Cardiac septum (tissue), 1 donor: ENCODE results near the gene USP21. TPM values are rescaled to one million over a fixed set of nuclear protein-coding genes. Genes with fewer than 3 reads are reported as not detected.

ENCODE experiments used
- DNase-seq: peaks from one replicate; pipeline ENCODE4 v3.0.0-alpha.2; 2020; ENCODE audit warnings: low spot score
- intact Hi-C: fragments of 100-400 bp; cut with DNase I; formaldehyde crosslinking; loops from one replicate; pipeline ENCODE4 v1.14.0; 2022
- total RNA-seq: library from RNA; stranded (reverse); fragmentation: NEBNext Ultra II Directional; extraction: Animal tissue kit (Norgen Biotek cat#: 25700); gene quantifications from one replicate; pipeline ENCODE4 v1.2.1, GENCODE V29; 2021
- donor health status: DM: no; HTN: no; CAD: no.

USP21 gene
- total RNA-seq, 1 donor from 2014 or later: 17.4 TPM

DNA sequence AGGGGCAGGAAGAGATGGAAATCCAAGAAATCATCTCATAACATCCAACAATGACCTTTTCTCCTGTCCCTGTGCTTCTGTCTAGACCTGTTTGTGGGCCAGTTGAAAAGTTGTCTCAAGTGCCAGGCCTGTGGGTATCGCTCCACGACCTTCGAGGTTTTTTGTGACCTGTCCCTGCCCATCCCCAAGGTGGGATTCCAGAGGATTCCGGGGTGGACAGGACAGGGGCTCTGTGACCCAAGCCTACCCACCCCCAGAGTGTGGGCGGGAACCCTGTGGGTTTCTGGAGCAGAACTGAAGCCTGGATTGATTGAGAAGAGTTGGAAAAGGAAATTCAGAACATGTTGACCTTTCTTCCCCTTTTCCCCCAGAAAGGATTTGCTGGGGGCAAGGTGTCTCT lies 4.5 kb downstream of the USP21 start:
- intact Hi-C loops: no loop called here
- no peak for DNase-seq

- intact Hi-C loops: no loop called here
- DNase-seq: no peak
These were observed 5.8 kb downstream of the USP21 start for GRCh38 chr1:161164901-161165610.

DNA sequence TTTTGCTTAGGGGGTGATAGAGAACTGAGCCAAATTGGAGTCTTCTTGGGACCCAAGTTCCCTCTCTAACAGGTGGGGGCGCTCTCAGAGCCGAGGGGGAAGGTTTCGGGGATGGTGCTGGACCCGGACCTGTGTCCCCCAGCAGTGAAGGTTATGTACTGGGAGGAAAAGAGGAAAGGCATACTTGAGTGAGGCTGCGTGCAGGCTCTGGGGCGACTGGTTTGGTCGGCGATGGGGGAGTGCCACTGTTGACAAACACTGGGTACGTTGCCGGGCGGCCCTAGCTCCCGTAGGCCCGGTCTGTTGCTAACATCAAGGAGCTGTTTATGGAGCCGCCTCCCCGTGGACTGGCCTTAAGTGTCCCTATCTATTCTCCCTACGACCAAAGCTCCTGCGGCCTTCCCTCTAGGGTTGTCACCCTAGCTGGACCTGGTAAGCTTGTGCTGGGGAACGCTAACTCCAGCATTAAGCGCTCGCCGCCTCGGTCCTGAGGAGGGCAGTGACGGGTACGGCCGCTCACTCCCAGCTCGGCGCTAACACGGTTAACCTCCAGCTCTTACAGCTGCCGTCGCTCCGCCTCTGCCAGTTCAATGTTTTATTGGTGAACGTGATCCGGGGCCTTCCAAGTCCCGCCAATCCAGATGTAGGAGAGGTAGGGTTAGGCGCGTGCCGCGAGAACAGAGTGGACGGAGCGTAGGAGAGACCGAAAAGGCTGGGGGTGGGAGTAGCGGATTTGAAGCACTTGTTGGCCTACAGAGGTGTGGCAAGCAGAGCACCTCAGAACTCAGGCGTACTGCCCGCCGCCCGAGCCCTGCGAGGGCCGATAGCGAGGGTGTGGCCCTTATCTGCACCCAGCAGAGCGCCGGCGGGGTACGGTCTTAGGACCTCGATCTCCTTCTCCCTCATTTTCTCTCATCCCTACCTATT lies 6.7 kb downstream of the USP21 start, which contains the start of gene PPOX:
Gene PPOX, plus strand, starts transcription at position 685 of the 927 bp plus-strand sequence. CDS start 422 bp downstream, outside the sequence.
- peak; percentile 98 for DNase-seq
- intact Hi-C loops: loop anchor here (1.0 kb wide), 1 partner anchor 11 kb away; the partner anchor contains the start of gene B4GALT3

GRCh38 chr1:161166669-161167548 lies 7.6 kb downstream of the USP21 start:
- intact Hi-C loops: loop anchor here (1.0 kb wide), 1 partner anchor 10 kb away; the partner anchor contains the start of gene B4GALT3
- DNase-seq: no peak

GRCh38 chr1:161168906-161169305 lies 9.6 kb downstream of the USP21 start:
- no peak for DNase-seq
- intact Hi-C loops: no loop called here

DNA sequence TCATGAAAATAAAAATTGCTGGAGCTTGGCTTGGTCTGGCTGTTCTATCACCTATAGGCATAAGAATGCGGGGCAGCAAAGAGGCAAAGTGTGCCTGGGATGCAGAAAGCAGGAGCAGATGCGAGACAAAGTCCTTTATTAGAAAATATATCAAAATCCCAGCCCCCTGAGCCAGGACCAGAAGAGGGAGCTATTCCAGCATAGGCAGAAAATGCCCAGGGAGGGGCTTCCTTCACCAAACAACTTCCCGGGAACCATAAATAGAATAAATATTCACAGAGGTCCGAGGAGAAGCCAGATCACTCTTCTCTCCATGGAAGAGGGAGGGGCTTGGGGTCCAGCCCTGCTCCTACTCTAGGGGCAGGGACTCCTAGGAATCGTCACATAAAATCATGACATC lies 11.9 kb downstream of the USP21 start:
- DNase-seq: no peak
- intact Hi-C loops: no loop called here

GRCh38 chr1:161171696-161172095 lies 12.4 kb downstream of the USP21 start:
- intact Hi-C loops: no loop called here
- DNase-seq: no peak

DNA sequence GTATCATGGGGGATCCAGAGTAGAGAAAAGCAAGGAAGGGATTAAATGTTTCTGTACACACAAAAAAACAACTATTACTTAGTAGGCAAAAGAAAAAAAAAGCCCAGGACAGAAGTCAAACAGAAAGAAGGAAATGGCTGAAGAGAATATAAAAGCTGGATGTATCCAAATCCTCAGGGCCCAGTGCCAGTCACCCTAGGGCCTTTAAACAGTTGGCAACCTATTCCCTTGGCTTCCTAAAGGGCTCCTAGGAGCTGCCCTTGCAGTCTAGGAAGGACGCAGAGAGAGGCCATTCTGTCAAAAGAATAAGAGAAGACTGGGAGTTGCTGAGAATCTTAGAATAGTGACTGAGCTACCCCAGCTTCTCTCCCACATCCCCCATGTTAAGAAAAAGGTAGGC lies 13.0 kb downstream of the USP21 start:
- intact Hi-C loops: no loop called here
- DNase-seq: no peak

DNA sequence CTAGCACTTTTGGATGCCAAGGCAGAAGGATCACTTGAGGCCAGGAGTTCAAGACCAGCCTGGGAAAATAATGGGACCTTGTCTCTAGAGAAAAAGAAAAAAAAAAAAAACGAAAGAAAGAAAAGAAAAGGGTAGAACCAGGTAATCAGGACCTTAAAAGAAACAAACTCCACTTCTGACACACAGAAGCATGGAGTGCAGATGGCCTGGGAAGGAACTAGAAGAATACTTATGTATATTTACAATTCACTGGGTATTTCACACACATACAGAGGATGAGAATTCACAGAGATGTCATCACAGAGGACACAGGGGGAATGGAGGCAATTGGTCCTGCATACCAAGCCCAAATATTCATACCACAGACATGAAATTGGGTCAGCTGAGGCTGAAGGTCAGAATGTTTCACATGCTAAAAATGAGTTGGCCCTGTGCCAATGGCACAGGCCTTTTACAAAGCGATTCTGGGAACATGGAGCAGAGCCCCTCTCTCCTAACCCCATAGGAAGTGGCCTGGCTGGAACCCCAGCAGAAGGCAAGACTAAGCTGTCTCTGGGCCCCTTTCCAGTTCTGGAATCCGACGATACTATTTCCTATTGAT lies 13.6 kb downstream of the USP21 start:
- no peak for DNase-seq

DNA sequence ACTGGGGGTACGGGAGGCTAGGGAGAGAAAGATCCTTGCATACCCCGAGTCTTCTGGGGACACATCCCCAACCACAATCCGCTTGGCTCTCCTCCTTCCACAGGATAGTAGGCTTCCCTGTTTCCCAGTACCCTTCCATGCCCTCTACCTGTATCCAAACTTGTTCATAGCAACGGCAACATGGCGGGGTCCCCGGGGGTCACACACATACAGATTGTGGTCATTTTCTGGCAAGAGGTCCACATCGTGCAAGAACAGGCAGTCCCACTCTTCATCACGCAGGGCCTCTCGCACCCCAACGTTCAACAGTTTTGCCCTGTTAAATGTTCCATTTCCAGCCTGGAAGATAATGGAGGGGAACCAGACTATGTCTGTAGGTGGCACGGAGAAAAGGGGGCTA lies 14.4 kb downstream of the USP21 start:
- DNase-seq: no peak
- intact Hi-C loops: no loop called here

More for the DNA sequence above, 13.6 kb downstream of the USP21 start:
- intact Hi-C loops: no loop called here

- intact Hi-C loops: no loop called here
- no peak for DNase-seq
These were observed 15.6 kb downstream of the USP21 start for GRCh38 chr1:161174911-161175310.

DNA sequence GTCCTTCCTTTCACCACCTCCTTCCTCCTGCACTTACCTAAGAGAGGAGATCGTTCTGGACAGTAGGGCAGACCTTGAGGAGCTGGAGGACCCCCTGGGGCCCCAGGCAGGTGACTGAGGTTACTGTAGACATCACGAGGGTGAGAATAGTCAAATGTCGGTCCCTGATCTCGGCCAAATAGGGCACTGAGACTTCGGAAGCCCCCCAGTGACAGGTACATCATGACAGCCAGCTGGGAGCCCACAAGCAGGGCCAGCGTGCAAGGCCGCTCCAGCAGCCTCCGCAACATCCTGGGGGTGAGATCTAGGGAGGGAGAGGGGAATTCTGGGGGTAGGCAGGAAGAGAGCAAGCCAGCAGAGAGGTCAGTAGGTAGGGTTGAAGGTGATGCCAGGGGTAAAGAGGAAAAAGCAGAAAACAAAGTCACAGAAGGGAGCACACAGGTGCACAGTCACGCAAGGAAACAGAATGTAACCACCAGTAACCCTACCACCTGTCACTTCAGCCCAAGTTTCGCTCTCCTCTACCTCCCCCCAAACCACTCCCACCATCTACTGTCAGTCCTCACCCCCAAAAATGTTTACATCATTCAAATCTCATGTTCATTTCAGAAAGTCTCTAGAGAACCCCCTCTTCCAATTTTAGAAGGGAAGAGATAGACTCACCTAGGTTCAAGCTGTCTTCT lies 16.6 kb downstream of the USP21 start:
- no peak for DNase-seq
- intact Hi-C loops: no loop called here

- DNase-seq: no peak
- intact Hi-C loops: loop anchor here (1.0 kb wide), 1 partner anchor 10 kb away; the partner anchor contains the start of gene PPOX
These were observed 17.3 kb downstream of the USP21 start for GRCh38 chr1:161176468-161177111.

DNA sequence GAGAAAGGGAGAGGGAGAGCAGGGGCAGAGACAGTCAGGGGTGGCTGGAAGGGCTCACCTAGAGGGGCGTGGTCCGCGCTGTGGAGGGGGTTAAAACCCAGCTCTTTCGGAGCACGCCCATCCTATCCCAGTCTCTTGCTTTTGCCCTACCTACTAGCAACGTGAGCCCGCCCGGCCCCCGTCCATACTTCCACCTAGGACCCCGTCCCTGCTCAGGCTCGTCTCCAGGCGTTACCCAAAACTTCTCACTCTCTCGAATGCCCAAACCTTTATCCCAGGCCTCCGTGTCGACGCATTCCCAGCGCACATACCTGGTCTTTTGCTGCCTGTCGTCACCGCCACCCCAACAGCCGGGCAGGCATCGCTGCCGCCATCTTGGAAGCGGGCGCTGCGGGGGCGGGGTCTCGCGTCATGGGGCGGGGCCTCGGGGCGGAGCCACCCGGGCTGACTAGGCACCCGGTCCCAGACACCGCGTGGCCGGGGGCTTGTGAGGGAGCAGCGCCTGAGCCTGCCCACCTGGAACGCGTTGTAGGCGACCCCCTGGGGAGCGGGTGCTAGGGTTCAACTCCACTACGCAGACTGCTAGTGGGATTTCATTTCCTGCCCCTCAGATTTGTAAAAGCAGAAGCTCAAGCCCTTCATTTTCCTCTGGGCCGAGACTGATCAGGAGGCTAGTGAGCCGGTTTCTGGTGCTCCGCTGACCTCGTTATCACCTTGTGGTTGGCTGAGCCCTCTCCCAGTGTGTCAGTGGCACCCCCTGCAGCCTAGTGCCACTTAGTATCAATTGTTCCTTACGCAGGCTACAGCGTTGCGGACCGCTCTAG lies 18.0 kb downstream of the USP21 start, which contains the start of gene B4GALT3:
Gene B4GALT3, minus strand, starts transcription at position 396 of the 824 bp plus-strand sequence. CDS start 1,447 bp downstream, outside the sequence.
- intact Hi-C loops: loop anchor here (1.0 kb wide), 1 partner anchor 11 kb away; the partner anchor contains the start of gene PPOX
- DNase-seq: peak; percentile 98

- intact Hi-C loops: loop anchor here (1.0 kb wide), 1 partner anchor 12 kb away; the partner anchor contains the start of gene PPOX
- no peak for DNase-seq
These were observed 18.6 kb downstream of the USP21 start for GRCh38 chr1:161177936-161178244.

GRCh38 chr1:161179698-161180097 lies 20.4 kb downstream of the USP21 start:
- DNase-seq: no peak
- intact Hi-C loops: no loop called here

DNA sequence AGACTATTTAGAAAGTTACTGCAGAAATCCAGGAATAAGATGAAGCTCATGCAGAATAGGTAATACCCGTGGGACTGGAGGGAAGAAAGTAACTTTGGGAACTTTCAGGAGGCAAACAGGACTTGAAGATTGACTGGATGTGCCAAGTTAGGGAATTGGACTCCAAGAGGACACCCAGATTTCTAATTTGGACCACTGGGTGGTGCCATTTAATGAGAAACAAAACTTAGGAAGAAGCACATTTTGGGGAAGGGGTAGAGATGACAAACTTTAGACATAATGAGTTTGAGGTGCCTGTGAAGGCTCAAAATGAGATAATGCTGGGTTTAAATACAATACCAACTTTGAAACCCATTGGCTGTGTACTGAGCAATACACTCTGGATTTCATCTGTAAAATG lies 21.3 kb downstream of the USP21 start:
- no peak for DNase-seq
- intact Hi-C loops: no loop called here
